ENCODE results near the gene EVC2. TPM values are rescaled to one million over a fixed set of nuclear protein-coding genes. Genes with fewer than 3 reads are reported as not detected.

The EVC2 gene
- polyA plus RNA-seq, 3 donors: 0.04 to 0.12 (median 0.08) TPM

- DNase-seq: no peak
- Histone ChIP-seq H3K27ac (ENCODE audit: low read depth in 1 of 2, low read length in 2 of 2) (no peak overlapping the region), H3K4me3 (replicated peaks in 1 of 3; ENCODE audit: low read depth in 2 of 3, low read length in 3 of 3) (no peak overlapping the region), H4K20me1 (ENCODE audit: insufficient read depth, low read length) (no peaks in the 10 kb centered on the region), H3K36me3 (replicated peaks in 1 of 2; ENCODE audit: control insufficient read depth in 1 of 2, insufficient read depth in 2 of 2, low read length in 2 of 2) (no peaks in the 10 kb centered on the region), H2AFZ (ENCODE audit: insufficient read depth, low read depth, low read length, poor library complexity, severe bottlenecking) (no peak overlapping the region), H3K79me2 (ENCODE audit: insufficient read depth, low read length) (no peaks in the 10 kb centered on the region), H3K4me2 (replicated peaks; ENCODE audit: extremely low read depth, low read length, poor library complexity, severe bottlenecking) (no peak overlapping the region), H3K27me3 (ENCODE audit: control insufficient read depth in 2 of 2, insufficient read depth in 2 of 2, low read length in 2 of 2) (no peaks in the 10 kb centered on the region), H3K4me1 (ENCODE audit: control insufficient read depth in 1 of 2, insufficient read depth in 2 of 2, low read length in 2 of 2) (no peaks in the 10 kb centered on the region), H3K9me3 (replicated peaks in 1 of 2; ENCODE audit: control insufficient read depth in 1 of 2, insufficient read depth in 1 of 2, low read length in 2 of 2) (no peaks in the 10 kb centered on the region), H3K9ac (ENCODE audit: insufficient read depth, low read length, poor library complexity, severe bottlenecking) (no peak overlapping the region)
- H3K36me3 Mint-ChIP-seq: no peaks in the 10 kb centered on the region
- H3K27ac Mint-ChIP-seq: no peak overlapping the region
- H3K9me3 Mint-ChIP-seq: peaks cover 0 to 2% (median 0%) of the 10 kb centered on the region in 7 donors
- intact Hi-C loops (cut with micrococcal nuclease): no loop called here
- no CpG with 5 or more reads among the region's 4 CpGs for WGBS (ENCODE audit: insufficient coverage)
- H3K27me3 Mint-ChIP-seq (ENCODE audit: low read depth in 3 of 3): peaks cover 1 to 2% (median 2%) of the 10 kb centered on the region in 3 donors
- H3K4me3 Mint-ChIP-seq: no peak overlapping the region
- H3K4me1 Mint-ChIP-seq: no peaks in the 10 kb centered on the region
- TF ChIP-seq, protein P1, sequence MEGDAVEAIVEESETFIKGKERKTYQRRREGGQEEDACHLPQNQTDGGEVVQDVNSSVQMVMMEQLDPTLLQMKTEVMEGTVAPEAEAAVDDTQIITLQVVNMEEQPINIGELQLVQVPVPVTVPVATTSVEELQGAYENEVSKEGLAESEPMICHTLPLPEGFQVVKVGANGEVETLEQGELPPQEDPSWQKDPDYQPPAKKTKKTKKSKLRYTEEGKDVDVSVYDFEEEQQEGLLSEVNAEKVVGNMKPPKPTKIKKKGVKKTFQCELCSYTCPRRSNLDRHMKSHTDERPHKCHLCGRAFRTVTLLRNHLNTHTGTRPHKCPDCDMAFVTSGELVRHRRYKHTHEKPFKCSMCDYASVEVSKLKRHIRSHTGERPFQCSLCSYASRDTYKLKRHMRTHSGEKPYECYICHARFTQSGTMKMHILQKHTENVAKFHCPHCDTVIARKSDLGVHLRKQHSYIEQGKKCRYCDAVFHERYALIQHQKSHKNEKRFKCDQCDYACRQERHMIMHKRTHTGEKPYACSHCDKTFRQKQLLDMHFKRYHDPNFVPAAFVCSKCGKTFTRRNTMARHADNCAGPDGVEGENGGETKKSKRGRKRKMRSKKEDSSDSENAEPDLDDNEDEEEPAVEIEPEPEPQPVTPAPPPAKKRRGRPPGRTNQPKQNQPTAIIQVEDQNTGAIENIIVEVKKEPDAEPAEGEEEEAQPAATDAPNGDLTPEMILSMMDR (IDR thresholded peaks at IDR 0.05): no peak
Measured at GRCh38 chr4:5693871-5694270, 14.5 kb downstream of the EVC2 start.

DNA sequence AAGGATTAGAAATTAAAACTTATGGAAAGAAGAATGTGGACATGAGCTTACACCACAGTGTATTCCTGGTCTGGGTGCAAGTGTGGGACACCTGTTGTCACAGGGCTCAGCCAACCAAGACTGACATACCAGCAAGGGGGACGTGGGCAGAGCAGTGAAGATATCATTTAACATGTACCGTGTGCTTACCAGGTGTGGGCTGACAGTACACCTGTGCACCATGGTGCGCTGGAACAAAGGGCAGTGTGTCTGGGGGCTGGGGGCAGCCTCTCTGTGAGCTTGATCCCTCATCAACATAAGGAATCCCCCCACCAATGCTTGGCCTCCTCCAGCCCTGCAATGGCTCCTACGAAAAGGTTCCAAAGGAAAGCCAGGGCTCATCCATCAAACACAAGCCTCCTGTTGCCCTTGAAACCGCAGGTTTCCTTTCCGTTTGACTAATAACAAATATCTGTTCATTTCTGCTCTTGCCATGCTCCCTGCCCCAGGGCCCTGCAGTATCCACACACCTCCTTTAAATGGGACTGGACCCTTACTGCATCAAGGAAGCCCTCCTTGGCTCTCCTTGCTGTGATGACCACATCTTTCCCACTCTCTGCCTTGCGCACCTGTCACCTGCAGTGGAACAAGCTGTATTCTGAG is 16.7 kb downstream of the EVC2 start:
- TF ChIP-seq, protein P1 (IDR thresholded peaks at IDR 0.05): no peak

More for the DNA sequence above, 16.7 kb downstream of the EVC2 start:
- no peaks in the 10 kb centered on the region for H3K9me3 ChIP-seq (replicated peaks in 1 of 2; ENCODE audit: control insufficient read depth in 1 of 2, insufficient read depth in 1 of 2, low read length in 2 of 2)
- no peak overlapping the region for H3K27ac ChIP-seq (ENCODE audit: low read depth in 1 of 2, low read length in 2 of 2)
- H3K4me1 ChIP-seq (ENCODE audit: control insufficient read depth in 1 of 2, insufficient read depth in 2 of 2, low read length in 2 of 2): no peaks in the 10 kb centered on the region
- H3K79me2 ChIP-seq (ENCODE audit: insufficient read depth, low read length): no peaks in the 10 kb centered on the region
- H3K27ac Mint-ChIP-seq: no peak overlapping the region
- intact Hi-C loops (cut with micrococcal nuclease): no loop called here
- no peak overlapping the region for H3K4me2 ChIP-seq (replicated peaks; ENCODE audit: extremely low read depth, low read length, poor library complexity, severe bottlenecking)
- H3K9ac ChIP-seq (ENCODE audit: insufficient read depth, low read length, poor library complexity, severe bottlenecking): no peak overlapping the region
- no peak overlapping the region for H3K4me3 Mint-ChIP-seq
- H3K27me3 Mint-ChIP-seq (ENCODE audit: low read depth in 3 of 3): peaks cover 1 to 2% (median 2%) of the 10 kb centered on the region in 3 donors
- H2AFZ ChIP-seq (ENCODE audit: insufficient read depth, low read depth, low read length, poor library complexity, severe bottlenecking): no peak overlapping the region
- DNase-seq: no peak
- 96% methylated on average over 3 of the region's 7 CpGs for WGBS (ENCODE audit: insufficient coverage)
- no peak overlapping the region for H3K4me3 ChIP-seq (replicated peaks in 1 of 3; ENCODE audit: low read depth in 2 of 3, low read length in 3 of 3)
- no peaks in the 10 kb centered on the region for H3K36me3 Mint-ChIP-seq
- no peaks in the 10 kb centered on the region for H3K4me1 Mint-ChIP-seq
- no peaks in the 10 kb centered on the region for H4K20me1 ChIP-seq (ENCODE audit: insufficient read depth, low read length)
- no peaks in the 10 kb centered on the region for H3K36me3 ChIP-seq (replicated peaks in 1 of 2; ENCODE audit: control insufficient read depth in 1 of 2, insufficient read depth in 2 of 2, low read length in 2 of 2)
- H3K27me3 ChIP-seq (ENCODE audit: control insufficient read depth in 2 of 2, insufficient read depth in 2 of 2, low read length in 2 of 2): no peaks in the 10 kb centered on the region
- H3K9me3 Mint-ChIP-seq: peaks cover 0 to 2% (median 0%) of the 10 kb centered on the region in 7 donors
